Uterus (tissue), 4 donors: ENCODE data around the gene ARPC5L. TPM values are rescaled to one million over a fixed set of nuclear protein-coding genes. Genes with fewer than 3 reads are reported as not detected.

Experiments used
- DNase-seq, 2 donors: peaks; one replicate each; pipeline ENCODE4 v3.0.0-alpha.2; 2019 to 2020
- H3K27ac ChIP-seq, 2 donors: fragments of 200-600 bp; sonication (generic); 1 replicate in 1 of 2; 2 replicates in 1 of 2; pipeline ENCODE4 v1.5.1; 2016 to 2018
- H3K27me3 ChIP-seq, 2 donors: fragments of 200-600 bp; sonication (generic); one replicate each; pipeline ENCODE4 v1.5.1; 2018 to 2019; ENCODE audit warnings: control low read depth in 1 of 2
- H3K36me3 ChIP-seq, 2 donors: fragments of 200-600 bp; sonication (generic); one replicate each; pipeline ENCODE4 v1.5.1; 2019; ENCODE audit warnings: control low read depth in 1 of 2
- H3K4me1 ChIP-seq, 2 donors: fragments of 200-600 bp; sonication (generic); one replicate each; pipeline ENCODE4 v1.5.1; 2018 to 2019; ENCODE audit warnings: control low read depth in 1 of 2
- H3K4me3 ChIP-seq, 2 donors: fragments of 200-600 bp; sonication (generic); 1 replicate in 1 of 2; 2 replicates in 1 of 2; pipeline ENCODE4 v1.5.1; 2018 to 2019; ENCODE audit warnings: mild to moderate bottlenecking in 1 of 2
- H3K9me3 ChIP-seq, 2 donors: fragments of 200-600 bp; sonication (generic); one replicate each; pipeline ENCODE4 v1.5.1; 2019; ENCODE audit warnings: control low read depth in 1 of 2
- POLR2A ChIP-seq, 2 donors: fragments of 450-650 bp; IDR thresholded peaks; one replicate each; pipeline ENCODE4 v1.6.1; 2016; ENCODE audit warnings: antibody characterized with exemption in 2 of 2, mild to moderate bottlenecking in 1 of 2, moderate library complexity in 1 of 2
- intact Hi-C: fragments of 100-400 bp; cut with DNase I; formaldehyde crosslinking; loops from one replicate; pipeline ENCODE4 v1.15.1; 2023; ENCODE audit warnings: low total_unique reads
- total RNA-seq, 4 donors: library from RNA; depleted of rRNA in 3 of 4; stranded (reverse); fragments of >200 nt in 3 of 4; gene quantifications; one replicate each; pipeline versions ENCODE4 v1.1.0 to v1.2.4, GENCODE V29; 2014 to 2023
- TF ChIP-seq, protein P1 (sequence below), 4 experiments: fragments of 200-600 bp in 2 of 4; fragments of 450-650 bp in 2 of 4; sonication (generic) in 2 of 4; IDR thresholded peaks; one replicate each; pipeline ENCODE4 v1.5.1; 2016 to 2019; ENCODE audit warnings: antibody characterized with exemption in 4 of 4, mild to moderate bottlenecking in 2 of 4, moderate library complexity in 1 of 4
- donor health status: DM: yes; HTN: yes; CAD: no.

The ARPC5L gene
- total RNA-seq, 4 donors from 2014 or later: 1.0 to 18.3 (median 5.6) TPM

DNA sequence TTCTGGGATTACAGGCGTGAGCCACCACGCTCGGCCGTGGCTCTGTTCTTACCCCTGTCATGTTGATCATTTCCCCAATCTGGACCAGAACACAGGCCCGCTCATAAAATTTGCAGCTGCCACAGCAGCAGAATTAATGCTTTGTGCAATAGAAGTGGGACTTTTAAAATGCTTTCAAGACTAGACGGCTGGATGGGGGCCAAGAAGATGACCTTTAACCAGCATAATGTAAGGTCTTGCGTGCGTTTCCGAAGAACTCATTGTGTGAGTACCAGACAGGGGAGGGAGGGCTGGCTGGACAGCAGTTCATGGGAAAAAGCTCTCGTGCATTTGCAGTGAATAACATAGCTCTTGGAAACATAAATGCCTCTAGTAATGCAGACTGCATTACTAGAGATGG lies 12.1 kb upstream of the ARPC5L start:
- DNase-seq: no peak
- H3K9me3 ChIP-seq: no peaks in the 10 kb centered on the region
- H3K27me3 ChIP-seq: no peaks in the 10 kb centered on the region
- TF ChIP-seq, protein P1, sequence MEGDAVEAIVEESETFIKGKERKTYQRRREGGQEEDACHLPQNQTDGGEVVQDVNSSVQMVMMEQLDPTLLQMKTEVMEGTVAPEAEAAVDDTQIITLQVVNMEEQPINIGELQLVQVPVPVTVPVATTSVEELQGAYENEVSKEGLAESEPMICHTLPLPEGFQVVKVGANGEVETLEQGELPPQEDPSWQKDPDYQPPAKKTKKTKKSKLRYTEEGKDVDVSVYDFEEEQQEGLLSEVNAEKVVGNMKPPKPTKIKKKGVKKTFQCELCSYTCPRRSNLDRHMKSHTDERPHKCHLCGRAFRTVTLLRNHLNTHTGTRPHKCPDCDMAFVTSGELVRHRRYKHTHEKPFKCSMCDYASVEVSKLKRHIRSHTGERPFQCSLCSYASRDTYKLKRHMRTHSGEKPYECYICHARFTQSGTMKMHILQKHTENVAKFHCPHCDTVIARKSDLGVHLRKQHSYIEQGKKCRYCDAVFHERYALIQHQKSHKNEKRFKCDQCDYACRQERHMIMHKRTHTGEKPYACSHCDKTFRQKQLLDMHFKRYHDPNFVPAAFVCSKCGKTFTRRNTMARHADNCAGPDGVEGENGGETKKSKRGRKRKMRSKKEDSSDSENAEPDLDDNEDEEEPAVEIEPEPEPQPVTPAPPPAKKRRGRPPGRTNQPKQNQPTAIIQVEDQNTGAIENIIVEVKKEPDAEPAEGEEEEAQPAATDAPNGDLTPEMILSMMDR (IDR thresholded peaks at IDR 0.05): no peak
- TF ChIP-seq POLR2A (IDR thresholded peaks at IDR 0.05): no peak
- no peak overlapping the region for H3K4me3 ChIP-seq
- intact Hi-C loops: no loop called here
- no peaks in the 10 kb centered on the region for H3K4me1 ChIP-seq
- H3K27ac ChIP-seq: no peak overlapping the region
- no peaks in the 10 kb centered on the region for H3K36me3 ChIP-seq

DNA sequence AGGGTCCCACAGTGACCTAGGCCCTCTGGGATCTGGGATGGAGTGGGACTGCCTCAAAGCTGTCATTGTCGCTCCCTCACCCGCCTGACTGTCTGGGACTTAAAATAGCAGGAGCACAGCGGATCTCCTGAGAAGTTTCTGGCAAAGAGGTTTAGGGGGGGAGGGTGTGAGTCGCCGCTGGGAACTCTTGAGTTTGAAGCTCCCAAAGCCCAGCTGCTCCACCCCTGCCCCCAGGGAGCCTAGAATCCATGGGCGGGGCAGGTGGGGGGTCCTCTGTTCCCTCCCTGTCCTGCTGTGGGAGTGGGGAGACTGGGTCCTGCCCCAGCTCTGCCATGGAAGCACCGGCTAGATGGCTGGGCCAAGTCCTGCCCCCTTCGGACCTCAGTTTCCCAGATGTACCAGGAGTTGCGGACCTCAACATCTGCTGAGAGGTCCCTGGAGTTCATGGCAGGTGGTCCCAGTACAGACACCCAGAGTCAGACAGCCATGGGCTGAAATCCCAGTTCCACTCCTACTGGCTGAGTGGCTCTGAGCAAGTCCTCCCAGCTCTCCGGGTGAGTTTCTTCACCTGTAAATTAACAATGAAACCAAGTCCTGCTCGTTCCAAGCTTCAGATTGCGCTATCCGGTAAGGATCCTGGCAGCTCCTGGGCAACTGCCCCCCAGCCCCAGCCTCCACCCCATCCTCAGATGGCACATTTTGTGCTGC lies 9.7 kb upstream of the ARPC5L start:
- intact Hi-C loops: loop anchor here (2.0 kb wide), 1 partner anchor 79 kb away; no protein-coding TSS in a partner anchor
- Histone ChIP-seq H3K4me3 (peak overlapping the region in 1 of 2 donors; percentile 33), H3K4me1 (no peaks in the 10 kb centered on the region), H3K27me3 (no peaks in the 10 kb centered on the region), H3K36me3 (no peaks in the 10 kb centered on the region), H3K27ac (peak overlapping the region; percentile 64 to 65), H3K9me3 (no peaks in the 10 kb centered on the region)
- DNase-seq: no peak
- no peak for TF ChIP-seq POLR2A (IDR thresholded peaks at IDR 0.05)
- TF ChIP-seq, protein P1 (IDR thresholded peaks at IDR 0.05): no peak

- Histone ChIP-seq H3K4me1 (no peaks in the 10 kb centered on the region), H3K36me3 (no peaks in the 10 kb centered on the region), H3K27ac (peak within 1 kb of the TSS; percentile 64 to 65), H3K4me3 (peak within 1 kb of the TSS; percentile 25 to 33), H3K9me3 (no peaks in the 10 kb centered on the region), H3K27me3 (no peaks in the 10 kb centered on the region)
- TF ChIP-seq POLR2A (IDR thresholded peaks at IDR 0.05): no peak
- TF ChIP-seq, protein P1 (IDR thresholded peaks at IDR 0.05): peak; percentile 97 to 99 (median 98)
- intact Hi-C loops: loop anchor here (2.0 kb wide), 1 partner anchor 80 kb away; no protein-coding TSS in a partner anchor
- peak; percentile 72 to 77 for DNase-seq
Measured at GRCh38 chr9:124852829-124853531, 8.9 kb upstream of the ARPC5L start, which contains the start of gene WDR38. Gene WDR38 (plus strand): TSS chr9:124853460. CDS start chr9:124853532, 72 bp downstream.

- intact Hi-C loops: loop anchor here (2.0 kb wide), 1 partner anchor 81 kb away; no protein-coding TSS in a partner anchor
- H3K4me1 ChIP-seq: no peaks in the 10 kb centered on the region
- H3K9me3 ChIP-seq: no peaks in the 10 kb centered on the region
- TF ChIP-seq, protein P1 (IDR thresholded peaks at IDR 0.05): no peak
- no peak for TF ChIP-seq POLR2A (IDR thresholded peaks at IDR 0.05)
- H3K4me3 ChIP-seq: peak overlapping the region; percentile 25 to 33
- H3K27me3 ChIP-seq: no peaks in the 10 kb centered on the region
- H3K27ac ChIP-seq: peak overlapping the region; percentile 64 to 65
- no peaks in the 10 kb centered on the region for H3K36me3 ChIP-seq
- no peak for DNase-seq
Measured at GRCh38 chr9:124853605-124854143, 8.3 kb upstream of the ARPC5L start.
